DND-41 (cell line): ENCODE measurements around the gene SPOPL.

Source experiments
- ATAC-seq: fragments of 200-7000 bp; cut with Tn5 transposase; 3 replicates; pipeline ENCODE4 v1.9.1; 2021; ENCODE audit warnings: low read depth; ENCODE audit not compliant: insufficient read depth
- DNase-seq: peaks from one replicate; pipeline ENCODE4 v3.0.0-alpha.2; 2020
- H2AFZ ChIP-seq: 2 replicates; pipeline ENCODE4 v1.6.0; 2012; ENCODE audit warnings: low read depth, low read length
- H3K27ac ChIP-seq: 2 replicates; pipeline ENCODE4 v1.5.1; 2012; ENCODE audit warnings: low read length, inconsistent platforms
- H3K27me3 ChIP-seq: fragments of 200-600 bp; sonication (generic); 2 replicates; pipeline ENCODE4 v1.6.0; 2012; ENCODE audit warnings: low read length, mild to moderate bottlenecking, inconsistent platforms; ENCODE audit not compliant: insufficient read depth, poor library complexity
- H3K36me3 ChIP-seq: 2 replicates; pipeline ENCODE4 v1.5.1; 2012; ENCODE audit warnings: low read length, inconsistent platforms; ENCODE audit not compliant: insufficient read depth
- H3K4me1 ChIP-seq: 2 replicates; pipeline ENCODE4 v1.5.1; 2012; ENCODE audit warnings: mild to moderate bottlenecking, low read length; ENCODE audit not compliant: insufficient read depth
- H3K4me2 ChIP-seq: 2 replicates; pipeline ENCODE4 v1.6.0; 2012; ENCODE audit warnings: mild to moderate bottlenecking, moderate library complexity, low read length, inconsistent platforms; ENCODE audit not compliant: insufficient read depth
- H3K4me3 ChIP-seq, 2 experiments: fragments of 200-600 bp in 1 of 2; shearing (Covaris generic) in 1 of 2; 2 replicates each; pipeline ENCODE4 v1.5.1; 2012 to 2016; ENCODE audit warnings: inconsistent platforms in 2 of 2, low read length in 2 of 2, mild to moderate bottlenecking in 2 of 2, low read depth in 1 of 2, moderate library complexity in 1 of 2
- H3K79me2 ChIP-seq: 2 replicates; pipeline ENCODE4 v1.6.0; 2012; ENCODE audit warnings: low read length, inconsistent platforms; ENCODE audit not compliant: insufficient read depth
- H3K9ac ChIP-seq: 2 replicates; pipeline ENCODE4 v1.6.0; 2012; ENCODE audit warnings: low read depth, mild to moderate bottlenecking, inconsistent platforms, low read length, moderate library complexity
- H3K9me3 ChIP-seq: 2 replicates; pipeline ENCODE4 v1.5.1; 2012; ENCODE audit warnings: low read length, moderate library complexity, mild to moderate bottlenecking, inconsistent platforms; ENCODE audit not compliant: insufficient read depth, severe bottlenecking
- H4K20me1 ChIP-seq: 2 replicates; pipeline ENCODE4 v1.6.0; 2012; ENCODE audit warnings: low read length; ENCODE audit not compliant: insufficient read depth
- CTCF ChIP-seq: IDR thresholded peaks from 2 replicates; pipeline ENCODE4 v1.5.1; 2012; ENCODE audit warnings: borderline replicate concordance, low read length, moderate library complexity, mild to moderate bottlenecking; ENCODE audit not compliant: poor library complexity, severe bottlenecking; ENCODE audit errors: extremely low read depth
- EZH2 ChIP-seq: IDR thresholded peaks from 3 replicates; pipeline ENCODE4 v1.6.1; 2012; ENCODE audit warnings: borderline replicate concordance, low read depth, mild to moderate bottlenecking, moderate library complexity, low read length, inconsistent platforms; ENCODE audit not compliant: severe bottlenecking

SPOPL gene

DNA sequence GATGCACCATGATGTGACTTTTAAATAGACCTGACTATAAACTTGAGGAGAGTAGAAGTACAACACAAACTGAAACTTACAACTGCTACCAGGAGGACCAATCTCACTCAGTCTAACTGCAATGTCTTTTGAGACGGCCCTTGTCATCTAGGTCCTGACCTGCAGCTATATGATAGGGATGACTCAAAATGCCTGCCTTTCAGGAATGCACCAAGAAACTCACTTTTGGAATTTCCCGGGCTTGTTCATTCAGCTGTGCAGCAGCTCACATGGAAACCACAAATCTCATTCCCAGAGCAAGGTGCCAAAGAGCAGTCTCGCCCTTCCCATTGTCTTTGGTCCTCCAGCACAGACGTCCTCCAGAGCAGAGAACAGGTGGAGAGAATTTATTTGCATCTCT is 113.7 kb downstream of the SPOPL start:
- no peak overlapping the region for H3K4me3 ChIP-seq
- H4K20me1 ChIP-seq = no peaks in the 10 kb centered on the region
- no peak for TF ChIP-seq EZH2
- no peak for TF ChIP-seq CTCF
- no peaks in the 10 kb centered on the region for H3K36me3 ChIP-seq
- H3K79me2 ChIP-seq = no peaks in the 10 kb centered on the region
- H3K27me3 ChIP-seq = no peaks in the 10 kb centered on the region
- DNase-seq (no peak), ATAC-seq (no peak)
- H3K9ac ChIP-seq = no peak overlapping the region
- H2AFZ ChIP-seq = no peak overlapping the region
- H3K4me1 ChIP-seq = no peaks in the 10 kb centered on the region
- H3K4me2 ChIP-seq = no peak overlapping the region
- H3K9me3 ChIP-seq = no peaks in the 10 kb centered on the region
- no peak overlapping the region for H3K27ac ChIP-seq

GRCh38 chr2:138617026-138617425 is 115.5 kb downstream of the SPOPL start:
- no peak overlapping the region for H3K9ac ChIP-seq
- H3K4me3 ChIP-seq = no peak overlapping the region
- no peak for TF ChIP-seq CTCF
- TF ChIP-seq EZH2 = no peak
- H3K9me3 ChIP-seq = no peaks in the 10 kb centered on the region
- H4K20me1 ChIP-seq = no peaks in the 10 kb centered on the region
- DNase-seq = no peak
- H3K4me1 ChIP-seq = no peaks in the 10 kb centered on the region
- H3K4me2 ChIP-seq = no peak overlapping the region
- ATAC-seq = no peak
- H3K27ac ChIP-seq = no peak overlapping the region
- H3K79me2 ChIP-seq = no peaks in the 10 kb centered on the region
- H3K36me3 ChIP-seq = no peaks in the 10 kb centered on the region
- no peak overlapping the region for H2AFZ ChIP-seq
- no peaks in the 10 kb centered on the region for H3K27me3 ChIP-seq

GRCh38 chr2:138618971-138619370 is 117.4 kb downstream of the SPOPL start:
- DNase-seq (no peak), ATAC-seq (no peak)
- no peak for TF ChIP-seq EZH2
- no peak for TF ChIP-seq CTCF
- Histone ChIP-seq H3K4me2 (no peak overlapping the region), H2AFZ (no peak overlapping the region), H3K9ac (no peak overlapping the region), H3K4me1 (no peaks in the 10 kb centered on the region), H3K27ac (no peak overlapping the region), H3K79me2 (no peaks in the 10 kb centered on the region), H4K20me1 (no peaks in the 10 kb centered on the region), H3K4me3 (no peak overlapping the region), H3K36me3 (no peaks in the 10 kb centered on the region), H3K9me3 (no peaks in the 10 kb centered on the region), H3K27me3 (no peaks in the 10 kb centered on the region)

GRCh38 chr2:138620431-138620830 is 118.9 kb downstream of the SPOPL start:
- Histone ChIP-seq H3K36me3 (no peaks in the 10 kb centered on the region), H2AFZ (no peak overlapping the region), H3K9ac (no peak overlapping the region), H3K4me2 (no peak overlapping the region), H3K79me2 (no peaks in the 10 kb centered on the region), H3K4me1 (no peaks in the 10 kb centered on the region), H3K9me3 (no peaks in the 10 kb centered on the region), H4K20me1 (no peaks in the 10 kb centered on the region), H3K4me3 (no peak overlapping the region), H3K27me3 (no peaks in the 10 kb centered on the region), H3K27ac (no peak overlapping the region)
- DNase-seq (no peak), ATAC-seq (no peak)
- TF ChIP-seq EZH2 (no peak), CTCF (no peak)
